Stimulated activated CD4-positive, alpha-beta T cell treated with anti-CD3 and anti-CD28 coated beads, TNF-alpha, amount 100 ng/mL, for 4 hours (primary cell): ENCODE data around the gene PSG6.
A peak's percentile ranks its signal among the peaks of the same experiment; 100 is the strongest.
"Not testable (repeated sequence)": the region's sequence is repeated elsewhere in the genome, so short reads cannot be mapped to it uniquely, and the experiment has no call there.

Experiments used
- DNase-seq, 3 experiments: peaks; one replicate each; pipeline ENCODE4 v3.0.0-alpha.2; 2020; ENCODE audit warnings: low read depth in 3 of 3

Gene PSG6

GRCh38 chr19:42917634-42918033 lies at the start of gene PSG6:
TSS of gene PSG6 (minus strand) at chr19:42917894. CDS start at chr19:42917792, 102 bp downstream.
- DNase-seq, result not testable (repeated sequence)

- DNase-seq, result no peak
Measured at GRCh38 chr19:42965176-42965575, 47.5 kb upstream of the PSG6 start.

GRCh38 chr19:42961119-42961518 lies 43.4 kb upstream of the PSG6 start:
- no peak for DNase-seq

GRCh38 chr19:42952126-42952525 lies 34.4 kb upstream of the PSG6 start:
- not testable (repeated sequence) for DNase-seq

DNA sequence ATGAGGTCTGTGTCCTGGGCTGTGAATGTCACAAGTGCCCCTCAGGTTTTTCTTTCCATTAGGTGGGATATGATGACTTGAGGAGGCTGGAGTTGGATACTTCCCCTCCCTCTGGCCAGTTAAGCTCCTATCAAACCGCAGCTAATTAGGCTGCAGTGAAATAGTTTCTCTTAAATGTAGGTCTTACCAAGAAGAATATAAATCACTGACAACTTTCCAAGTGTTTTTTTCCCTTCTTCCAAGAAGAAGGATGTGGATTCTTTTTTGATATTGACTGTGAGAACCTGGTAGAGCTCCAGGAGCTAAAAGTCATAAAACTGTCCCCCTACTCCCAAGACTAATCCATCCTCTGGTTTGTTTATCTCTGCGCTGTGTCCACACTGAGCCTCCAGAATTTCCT lies 33.8 kb upstream of the PSG6 start:
- DNase-seq, result not testable (repeated sequence)

GRCh38 chr19:42942187-42942789 lies 24.6 kb upstream of the PSG6 start:
- no peak for DNase-seq

GRCh38 chr19:42937107-42937506 lies 19.4 kb upstream of the PSG6 start, which contains the start of gene PSG7:
TSS of gene PSG7 (minus strand) at chr19:42937207. CDS start at chr19:42937076, 131 bp downstream.
- not testable (repeated sequence) for DNase-seq

GRCh38 chr19:42934726-42935125 lies 17.0 kb upstream of the PSG6 start:
- not testable (repeated sequence) for DNase-seq

DNA sequence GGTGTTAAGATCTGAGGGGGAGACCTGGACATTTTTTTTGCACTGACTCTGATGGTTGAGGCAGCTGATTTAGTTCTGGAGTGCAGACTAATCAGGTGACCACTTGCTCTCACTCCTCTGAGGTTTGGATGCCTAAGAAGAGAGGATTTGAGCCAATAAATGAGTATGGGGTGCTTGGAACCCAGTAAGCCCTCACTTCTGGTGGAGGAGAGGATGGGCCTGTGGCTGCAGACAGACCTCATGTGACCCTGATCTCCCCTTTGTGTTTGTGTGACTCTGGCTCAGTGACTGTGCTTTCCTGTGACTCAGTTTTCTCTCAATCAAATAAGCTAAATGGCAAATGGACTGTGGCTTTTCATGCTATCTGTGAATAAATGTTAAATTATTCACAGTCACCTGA lies 16.5 kb upstream of the PSG6 start:
- DNase-seq, result not testable (repeated sequence)

- DNase-seq, result not testable (repeated sequence)
Measured at GRCh38 chr19:42933412-42933811, 15.7 kb upstream of the PSG6 start.

DNA sequence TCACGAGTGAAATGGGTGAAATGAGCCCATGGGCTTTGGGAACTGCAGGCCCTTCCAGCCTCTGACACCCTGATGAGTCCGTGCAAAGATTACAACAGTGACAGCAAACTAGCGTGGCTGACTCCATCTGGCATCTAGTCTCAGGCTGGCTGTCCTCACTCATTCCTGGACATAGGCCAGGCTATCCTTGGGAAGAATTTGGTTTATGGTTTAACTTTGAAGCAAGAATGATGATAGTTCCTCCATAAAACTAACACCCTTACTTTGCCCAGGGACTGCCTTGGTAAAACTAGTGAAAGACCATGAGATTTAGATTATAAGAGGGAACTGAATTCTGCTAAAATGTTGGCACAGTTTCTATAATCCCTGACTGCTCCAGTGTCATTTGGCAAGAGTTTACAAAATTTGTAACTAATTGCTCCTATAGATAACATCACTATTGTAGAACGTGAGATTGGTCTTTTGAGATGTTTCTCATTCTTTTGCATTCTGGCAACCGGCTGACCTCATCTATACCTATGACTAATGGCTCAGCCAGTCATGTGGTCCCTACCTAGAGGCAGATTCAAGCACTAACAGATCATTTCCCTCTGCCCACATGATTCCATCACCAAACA lies 14.9 kb upstream of the PSG6 start:
- not testable (repeated sequence) for DNase-seq

- DNase-seq, result not testable (repeated sequence)
Measured at GRCh38 chr19:42930214-42930613, 12.5 kb upstream of the PSG6 start.

- no peak for DNase-seq
Measured at GRCh38 chr19:42928896-42929295, 11.2 kb upstream of the PSG6 start.

DNA sequence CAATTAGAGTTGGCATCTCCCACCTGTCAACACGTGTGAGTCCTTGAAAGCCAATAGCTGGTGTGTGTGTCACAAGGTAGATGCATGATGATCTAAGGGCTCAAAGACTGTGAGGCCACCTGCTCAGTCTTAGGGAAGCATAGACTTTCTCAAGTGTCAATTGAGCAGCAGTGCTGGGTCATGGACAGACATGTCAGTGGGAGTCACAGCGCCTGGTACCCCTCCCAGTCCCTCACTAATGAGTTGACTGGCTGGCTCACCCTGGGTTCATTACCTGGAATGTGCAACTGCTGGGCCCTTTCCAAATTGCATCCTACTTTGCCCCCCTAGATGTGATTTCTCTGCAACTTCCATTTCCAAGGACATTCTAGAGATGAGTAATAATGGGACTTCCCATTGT lies 9.1 kb upstream of the PSG6 start:
- DNase-seq, result no peak

GRCh38 chr19:42923106-42923505 lies 5.4 kb upstream of the PSG6 start:
- DNase-seq, result peak in 1 of 3 experiments; percentile 3

DNA sequence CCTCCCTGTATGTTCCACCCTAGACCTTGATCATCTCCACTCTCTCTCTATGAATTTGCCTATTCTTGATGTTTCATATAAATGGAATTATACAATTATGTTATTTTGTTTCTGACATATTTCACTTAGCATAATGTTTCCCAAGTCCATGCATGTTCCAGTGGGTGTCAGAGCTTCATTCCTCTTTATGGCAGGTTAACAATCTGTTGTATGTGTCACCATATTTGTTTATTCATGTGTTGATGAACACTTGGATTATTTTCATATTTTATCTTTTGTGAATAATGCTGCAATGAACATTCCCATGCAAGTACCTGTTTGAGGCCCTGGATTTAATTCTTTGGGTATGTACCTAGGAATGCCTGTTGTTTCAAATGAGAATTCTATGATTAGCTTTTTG lies 3.3 kb upstream of the PSG6 start:
- not testable (repeated sequence) for DNase-seq

DNA sequence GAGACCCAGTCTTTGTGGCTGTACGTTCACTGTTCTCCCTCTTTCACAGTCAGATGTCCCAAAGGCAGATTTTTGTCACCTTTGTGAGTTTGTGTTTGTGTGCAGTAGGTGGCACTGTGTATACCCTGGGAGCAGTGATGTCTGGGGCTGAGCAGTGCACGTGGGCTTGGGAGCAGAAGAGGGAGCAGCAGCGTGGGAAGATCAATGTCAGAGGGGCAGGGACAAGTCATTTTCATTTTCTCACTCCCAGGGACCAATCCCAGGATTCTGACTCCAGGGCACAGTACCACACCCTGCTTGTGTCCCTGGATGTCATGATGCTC lies 2.0 kb upstream of the PSG6 start:
- no peak for DNase-seq

DNA sequence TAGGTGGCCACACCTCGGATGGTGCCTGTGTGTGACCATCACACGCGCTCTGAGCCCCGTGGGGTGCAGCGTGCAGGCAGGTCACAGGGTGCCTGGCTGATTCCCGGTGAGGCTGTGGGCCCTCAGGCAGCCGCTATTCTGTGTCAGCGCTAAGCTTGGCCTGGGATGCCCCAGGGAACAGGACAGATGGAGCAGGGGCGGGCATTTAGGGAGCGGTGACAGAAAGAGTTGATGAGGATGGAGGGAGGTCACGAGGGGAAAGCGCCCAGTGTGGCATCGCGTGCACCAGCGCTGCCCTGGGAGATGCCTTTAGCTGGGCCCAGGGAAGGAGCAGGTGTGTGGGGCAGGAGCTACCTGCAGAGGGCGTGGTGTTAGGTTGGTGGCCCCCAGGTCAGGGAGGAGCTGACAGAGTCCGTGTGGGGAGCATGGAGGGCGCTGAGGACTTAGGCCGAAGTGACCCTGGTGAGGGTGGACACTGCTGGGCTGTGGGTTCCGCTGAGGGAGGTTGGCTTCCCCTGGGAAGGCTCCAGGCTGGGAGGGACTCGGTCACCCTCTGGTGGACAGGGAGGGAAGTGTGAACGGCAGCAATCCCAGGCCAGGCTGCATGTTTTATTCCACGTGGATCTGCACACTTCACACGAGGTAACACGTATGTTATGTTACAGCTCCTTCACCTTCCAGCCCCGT lies 1.5 kb upstream of the PSG6 start:
- DNase-seq, result not testable (repeated sequence)

- DNase-seq, result not testable (repeated sequence)
Measured at GRCh38 chr19:42918377-42919069, 829 bp upstream of the PSG6 start.

- not testable (repeated sequence) for DNase-seq
Measured at GRCh38 chr19:42916931-42917330, 763 bp downstream of the PSG6 start.

DNA sequence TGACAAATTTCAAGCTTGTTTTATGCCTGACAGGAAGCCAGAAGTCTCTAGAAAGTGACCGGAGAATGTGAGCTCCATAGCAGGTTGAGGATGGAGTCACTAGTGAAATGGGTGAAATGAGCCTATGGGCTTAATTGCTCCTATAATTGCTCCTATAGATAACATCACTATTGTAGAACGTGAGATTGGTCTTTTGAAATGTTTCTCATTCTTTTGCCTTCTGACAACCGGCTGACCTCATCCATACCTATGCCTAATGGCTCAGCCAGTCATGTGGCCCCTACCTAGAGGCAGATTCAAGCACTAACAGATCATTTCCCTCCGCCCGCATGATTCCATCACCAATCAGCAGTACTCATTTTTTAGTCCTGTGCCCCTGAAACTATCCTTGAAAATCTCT lies 4.2 kb downstream of the PSG6 start:
- DNase-seq, result not testable (repeated sequence)

GRCh38 chr19:42912941-42913340 lies 4.8 kb downstream of the PSG6 start:
- not testable (repeated sequence) for DNase-seq
